ENCODE measurements around the gene SART1. TPM values are rescaled to one million over a fixed set of nuclear protein-coding genes. Genes with fewer than 3 reads are reported as not detected.

Gene SART1, protein sequence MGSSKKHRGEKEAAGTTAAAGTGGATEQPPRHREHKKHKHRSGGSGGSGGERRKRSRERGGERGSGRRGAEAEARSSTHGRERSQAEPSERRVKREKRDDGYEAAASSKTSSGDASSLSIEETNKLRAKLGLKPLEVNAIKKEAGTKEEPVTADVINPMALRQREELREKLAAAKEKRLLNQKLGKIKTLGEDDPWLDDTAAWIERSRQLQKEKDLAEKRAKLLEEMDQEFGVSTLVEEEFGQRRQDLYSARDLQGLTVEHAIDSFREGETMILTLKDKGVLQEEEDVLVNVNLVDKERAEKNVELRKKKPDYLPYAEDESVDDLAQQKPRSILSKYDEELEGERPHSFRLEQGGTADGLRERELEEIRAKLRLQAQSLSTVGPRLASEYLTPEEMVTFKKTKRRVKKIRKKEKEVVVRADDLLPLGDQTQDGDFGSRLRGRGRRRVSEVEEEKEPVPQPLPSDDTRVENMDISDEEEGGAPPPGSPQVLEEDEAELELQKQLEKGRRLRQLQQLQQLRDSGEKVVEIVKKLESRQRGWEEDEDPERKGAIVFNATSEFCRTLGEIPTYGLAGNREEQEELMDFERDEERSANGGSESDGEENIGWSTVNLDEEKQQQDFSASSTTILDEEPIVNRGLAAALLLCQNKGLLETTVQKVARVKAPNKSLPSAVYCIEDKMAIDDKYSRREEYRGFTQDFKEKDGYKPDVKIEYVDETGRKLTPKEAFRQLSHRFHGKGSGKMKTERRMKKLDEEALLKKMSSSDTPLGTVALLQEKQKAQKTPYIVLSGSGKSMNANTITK
- 127 TPM for polyA plus RNA-seq (2012; ENCODE audit: insufficient read length, low read depth)

- TF ChIP-seq, protein P1, sequence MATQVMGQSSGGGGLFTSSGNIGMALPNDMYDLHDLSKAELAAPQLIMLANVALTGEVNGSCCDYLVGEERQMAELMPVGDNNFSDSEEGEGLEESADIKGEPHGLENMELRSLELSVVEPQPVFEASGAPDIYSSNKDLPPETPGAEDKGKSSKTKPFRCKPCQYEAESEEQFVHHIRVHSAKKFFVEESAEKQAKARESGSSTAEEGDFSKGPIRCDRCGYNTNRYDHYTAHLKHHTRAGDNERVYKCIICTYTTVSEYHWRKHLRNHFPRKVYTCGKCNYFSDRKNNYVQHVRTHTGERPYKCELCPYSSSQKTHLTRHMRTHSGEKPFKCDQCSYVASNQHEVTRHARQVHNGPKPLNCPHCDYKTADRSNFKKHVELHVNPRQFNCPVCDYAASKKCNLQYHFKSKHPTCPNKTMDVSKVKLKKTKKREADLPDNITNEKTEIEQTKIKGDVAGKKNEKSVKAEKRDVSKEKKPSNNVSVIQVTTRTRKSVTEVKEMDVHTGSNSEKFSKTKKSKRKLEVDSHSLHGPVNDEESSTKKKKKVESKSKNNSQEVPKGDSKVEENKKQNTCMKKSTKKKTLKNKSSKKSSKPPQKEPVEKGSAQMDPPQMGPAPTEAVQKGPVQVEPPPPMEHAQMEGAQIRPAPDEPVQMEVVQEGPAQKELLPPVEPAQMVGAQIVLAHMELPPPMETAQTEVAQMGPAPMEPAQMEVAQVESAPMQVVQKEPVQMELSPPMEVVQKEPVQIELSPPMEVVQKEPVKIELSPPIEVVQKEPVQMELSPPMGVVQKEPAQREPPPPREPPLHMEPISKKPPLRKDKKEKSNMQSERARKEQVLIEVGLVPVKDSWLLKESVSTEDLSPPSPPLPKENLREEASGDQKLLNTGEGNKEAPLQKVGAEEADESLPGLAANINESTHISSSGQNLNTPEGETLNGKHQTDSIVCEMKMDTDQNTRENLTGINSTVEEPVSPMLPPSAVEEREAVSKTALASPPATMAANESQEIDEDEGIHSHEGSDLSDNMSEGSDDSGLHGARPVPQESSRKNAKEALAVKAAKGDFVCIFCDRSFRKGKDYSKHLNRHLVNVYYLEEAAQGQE (IDR thresholded peaks at IDR 0.05; ENCODE audit: insufficient read depth in 1 of 2, low read depth in 2 of 2, low read length in 2 of 2) = 0 out of 4 replicates have a peak, but pooled peaks of 1 of the 2 experiments have one; percentile 20
- TF ChIP-seq SIN3A (IDR thresholded peaks at IDR 0.05; ENCODE audit: borderline replicate concordance, insufficient read depth, low read length) (0 out of 2 replicates have a peak, but pooled peaks have one; percentile 65), POLR2AphosphoS5 (IDR thresholded peaks at IDR 0.05; ENCODE audit: low read depth, low read length) (peak; percentile 99), FOXP2 (optimal IDR thresholded peaks at IDR 0.05; ENCODE audit: borderline replicate concordance, extremely low read depth, extremely low read length, insufficient read depth) (peak; percentile 75), TAF1 (IDR thresholded peaks at IDR 0.05; ENCODE audit: borderline replicate concordance, insufficient read depth, low read length) (peak; percentile 92; the same call in 1 of the 2 replicates)
Observed at GRCh38 chr11:65961267-65962140, at the start of gene SART1. SART1 (plus strand) TSS chr11:65961734; CDS start chr11:65961781, 47 bp downstream.

DNA sequence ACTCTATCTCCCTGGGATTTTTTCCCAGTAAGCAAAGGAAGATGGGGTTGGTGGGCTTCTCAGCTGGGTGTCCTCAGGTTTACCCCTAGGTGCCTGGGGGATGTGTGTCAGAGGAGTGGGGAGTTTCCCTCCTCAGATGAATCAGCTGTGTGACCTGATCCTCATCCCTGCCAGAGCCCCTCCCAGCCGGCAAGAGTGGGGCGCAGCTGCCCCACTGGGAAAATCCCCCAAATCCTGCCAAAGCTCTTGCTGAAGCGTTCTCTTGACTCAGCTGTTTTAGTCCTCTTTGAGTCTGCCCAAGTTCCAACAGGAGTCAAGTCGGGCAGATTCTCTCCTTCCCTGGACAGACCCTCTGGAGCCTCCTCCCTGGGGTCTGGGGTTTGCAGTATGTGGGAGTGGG is 48.7 kb upstream of the SART1 start:
- TF ChIP-seq, protein P1 (IDR thresholded peaks at IDR 0.05; ENCODE audit: insufficient read depth in 1 of 2, low read depth in 2 of 2, low read length in 2 of 2) = no peak
- no peak for TF ChIP-seq POLR2AphosphoS5 (IDR thresholded peaks at IDR 0.05; ENCODE audit: low read depth, low read length)
- TF ChIP-seq SIN3A (IDR thresholded peaks at IDR 0.05; ENCODE audit: borderline replicate concordance, insufficient read depth, low read length) = no peak
- no peak for TF ChIP-seq TAF1 (IDR thresholded peaks at IDR 0.05; ENCODE audit: borderline replicate concordance, insufficient read depth, low read length)
- TF ChIP-seq FOXP2 (optimal IDR thresholded peaks at IDR 0.05; ENCODE audit: borderline replicate concordance, extremely low read depth, extremely low read length, insufficient read depth) = no peak

DNA sequence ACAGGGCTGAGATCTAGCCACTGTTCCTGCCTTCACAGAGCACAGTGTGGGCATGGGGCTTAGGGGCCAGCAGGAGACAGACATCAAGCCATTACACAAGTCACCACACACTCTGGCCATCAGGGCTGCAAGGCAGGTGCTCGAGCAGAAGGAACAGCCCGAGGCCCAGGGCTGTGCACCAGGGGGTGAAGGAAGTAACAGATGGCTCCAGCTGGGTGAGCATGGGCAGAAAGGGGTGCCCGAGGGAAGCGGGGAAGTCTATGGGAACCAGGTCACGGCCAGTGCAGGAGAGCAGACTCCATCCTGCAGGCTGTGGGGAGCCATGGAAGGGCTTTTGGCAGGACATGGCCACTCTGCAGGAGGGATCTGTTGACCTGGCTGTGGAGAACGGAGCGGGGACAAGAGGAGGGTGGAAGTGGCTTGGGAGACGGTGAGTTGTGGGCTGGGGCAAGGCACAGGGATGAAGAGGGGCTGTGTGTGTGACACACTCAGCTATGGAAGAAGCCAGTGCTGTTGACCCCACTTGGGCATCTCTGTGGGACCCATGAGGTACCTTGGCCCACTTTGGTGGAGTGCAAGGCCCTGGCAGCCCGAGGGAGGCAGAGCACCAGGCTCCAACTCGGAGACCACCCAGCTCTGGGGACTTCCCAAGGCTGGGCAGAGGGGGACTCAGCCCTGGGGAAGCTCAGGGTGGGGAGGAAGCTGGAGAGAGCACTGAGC is 46.3 kb upstream of the SART1 start:
- TF ChIP-seq, protein P1 (IDR thresholded peaks at IDR 0.05; ENCODE audit: insufficient read depth in 1 of 2, low read depth in 2 of 2, low read length in 2 of 2) = no peak
- peak; percentile 25; the same call in 1 of the 2 replicates for TF ChIP-seq TAF1 (IDR thresholded peaks at IDR 0.05; ENCODE audit: borderline replicate concordance, insufficient read depth, low read length)

GRCh38 chr11:65915821-65916251 is 45.7 kb upstream of the SART1 start:
- TF ChIP-seq, protein P1 (IDR thresholded peaks at IDR 0.05; ENCODE audit: insufficient read depth in 1 of 2, low read depth in 2 of 2, low read length in 2 of 2) = no peak
- no peak for TF ChIP-seq SIN3A (IDR thresholded peaks at IDR 0.05; ENCODE audit: borderline replicate concordance, insufficient read depth, low read length)
- no peak for TF ChIP-seq POLR2AphosphoS5 (IDR thresholded peaks at IDR 0.05; ENCODE audit: low read depth, low read length)
- no peak for TF ChIP-seq TAF1 (IDR thresholded peaks at IDR 0.05; ENCODE audit: borderline replicate concordance, insufficient read depth, low read length)
- TF ChIP-seq FOXP2 (optimal IDR thresholded peaks at IDR 0.05; ENCODE audit: borderline replicate concordance, extremely low read depth, extremely low read length, insufficient read depth) = no peak

All from PFSK-1 (cell line).